Cardiac muscle cell (in vitro differentiated cells and primary cell): ENCODE measurements around the gene RFX2. TPM values are rescaled to one million over a fixed set of nuclear protein-coding genes. Genes with fewer than 3 reads are reported as not detected.

Source experiments
- DNase-seq, 2 donors: peaks; one replicate each; pipeline versions ENCODE4 v3.0.0 to v3.0.0-alpha.2; 2010 to 2017; ENCODE audit warnings: low read depth in 1 of 2, low spot score in 1 of 2
- H3K27ac ChIP-seq: fragments of 200-600 bp; sonication (generic); 2 replicates; pipeline ENCODE4 v1.5.1; 2016
- H3K27me3 ChIP-seq: fragments of 200-600 bp; sonication (generic); 2 replicates; pipeline ENCODE4 v1.6.0; 2016; ENCODE audit warnings: control low read depth
- H3K36me3 ChIP-seq: fragments of 200-600 bp; sonication (generic); 2 replicates; pipeline ENCODE4 v1.5.1; 2016; ENCODE audit warnings: control low read depth
- H3K4me1 ChIP-seq: fragments of 200-600 bp; sonication (generic); 2 replicates; pipeline ENCODE4 v1.8.1; 2017; ENCODE audit warnings: low read depth, mild to moderate bottlenecking, mixed run types
- H3K4me3 ChIP-seq: fragments of 200-600 bp; sonication (generic); 2 replicates; pipeline ENCODE4 v1.5.1; 2016; ENCODE audit warnings: mild to moderate bottlenecking
- H3K9me3 ChIP-seq: fragments of 200-600 bp; sonication (generic); 2 replicates; pipeline ENCODE4 v1.5.1; 2017; ENCODE audit warnings: low read depth, mild to moderate bottlenecking, control low read depth
- polyA plus RNA-seq: library from polyadenylated mRNA; unstranded; fragments of >200 nt; fragmentation: Nextera tagmentation; extraction: Ambion mirVana; gene quantifications from 2 replicates; pipeline ENCODE4 v1.2.1, GENCODE V29; 2016
- total RNA-seq: library from RNA; depleted of rRNA; stranded (reverse); fragments of >200 nt; gene quantifications from 2 replicates; pipeline ENCODE4 v1.2.3, GENCODE V29; 2016
- TF ChIP-seq, protein P1 (sequence below): IDR thresholded peaks from 2 replicates; pipeline ENCODE4 v1.5.1; 2012; ENCODE audit warnings: low read depth, mild to moderate bottlenecking, low read length

Gene RFX2
- total and polyA plus RNA-seq, 2 experiments from 2014 or later = 3.0 to 3.9 TPM

- DNase-seq = no peak
- H3K9me3 ChIP-seq = no peaks in the 10 kb centered on the region
- H3K4me1 ChIP-seq = no peaks in the 10 kb centered on the region
- TF ChIP-seq, protein P1, sequence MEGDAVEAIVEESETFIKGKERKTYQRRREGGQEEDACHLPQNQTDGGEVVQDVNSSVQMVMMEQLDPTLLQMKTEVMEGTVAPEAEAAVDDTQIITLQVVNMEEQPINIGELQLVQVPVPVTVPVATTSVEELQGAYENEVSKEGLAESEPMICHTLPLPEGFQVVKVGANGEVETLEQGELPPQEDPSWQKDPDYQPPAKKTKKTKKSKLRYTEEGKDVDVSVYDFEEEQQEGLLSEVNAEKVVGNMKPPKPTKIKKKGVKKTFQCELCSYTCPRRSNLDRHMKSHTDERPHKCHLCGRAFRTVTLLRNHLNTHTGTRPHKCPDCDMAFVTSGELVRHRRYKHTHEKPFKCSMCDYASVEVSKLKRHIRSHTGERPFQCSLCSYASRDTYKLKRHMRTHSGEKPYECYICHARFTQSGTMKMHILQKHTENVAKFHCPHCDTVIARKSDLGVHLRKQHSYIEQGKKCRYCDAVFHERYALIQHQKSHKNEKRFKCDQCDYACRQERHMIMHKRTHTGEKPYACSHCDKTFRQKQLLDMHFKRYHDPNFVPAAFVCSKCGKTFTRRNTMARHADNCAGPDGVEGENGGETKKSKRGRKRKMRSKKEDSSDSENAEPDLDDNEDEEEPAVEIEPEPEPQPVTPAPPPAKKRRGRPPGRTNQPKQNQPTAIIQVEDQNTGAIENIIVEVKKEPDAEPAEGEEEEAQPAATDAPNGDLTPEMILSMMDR = no peak
- H3K27ac ChIP-seq = no peak overlapping the region
- no peaks in the 10 kb centered on the region for H3K36me3 ChIP-seq
- H3K4me3 ChIP-seq = no peak overlapping the region
- H3K27me3 ChIP-seq = no peaks in the 10 kb centered on the region
Observed at GRCh38 chr19:6119031-6119430, 8.7 kb upstream of the RFX2 start.

DNA sequence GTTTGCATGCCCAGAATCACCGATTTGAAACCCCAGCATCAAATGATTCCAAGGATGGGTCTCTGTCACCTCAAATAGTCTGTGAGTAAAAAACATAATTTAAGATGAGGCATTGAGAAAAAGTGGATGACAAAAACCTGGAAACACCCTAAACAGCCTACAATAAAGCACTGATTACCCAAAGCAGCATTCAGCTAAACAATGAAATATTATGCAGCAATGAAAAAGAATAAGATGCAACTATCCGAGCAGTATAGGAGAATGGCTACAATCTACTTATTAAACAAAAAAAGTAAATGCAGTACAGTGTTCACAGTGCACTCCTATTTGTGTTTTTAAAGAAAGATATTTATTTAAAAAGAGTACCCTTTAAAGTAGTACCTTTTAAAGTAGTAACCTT is 7.7 kb upstream of the RFX2 start:
- Histone ChIP-seq H3K4me1 (no peaks in the 10 kb centered on the region), H3K27me3 (no peaks in the 10 kb centered on the region), H3K27ac (no peak overlapping the region), H3K36me3 (no peaks in the 10 kb centered on the region), H3K9me3 (no peaks in the 10 kb centered on the region), H3K4me3 (no peak overlapping the region)
- DNase-seq = no peak
- TF ChIP-seq, protein P1 = no peak

DNA sequence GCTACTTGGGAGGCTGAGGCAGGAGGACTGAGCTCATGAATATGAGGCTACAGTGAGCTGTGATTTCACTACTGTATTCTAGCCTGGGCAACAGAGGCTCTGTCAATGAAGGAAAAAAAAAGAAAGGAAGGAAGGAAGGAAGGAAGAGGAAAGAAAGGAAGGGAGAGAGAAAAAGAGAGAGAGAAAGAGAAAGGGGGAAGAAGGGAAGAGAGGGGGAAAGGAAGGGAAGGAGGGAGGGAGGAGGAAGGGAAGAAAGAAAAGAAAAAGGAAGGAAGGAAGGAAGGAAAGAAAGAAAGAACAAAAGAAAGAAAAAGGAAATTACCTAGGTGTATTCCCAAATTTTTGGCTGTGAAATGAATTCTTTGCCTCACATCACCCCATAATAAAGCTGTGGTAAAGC is 7.2 kb upstream of the RFX2 start:
- Histone ChIP-seq H3K36me3 (no peaks in the 10 kb centered on the region), H3K4me1 (no peaks in the 10 kb centered on the region), H3K4me3 (no peak overlapping the region), H3K27ac (no peak overlapping the region), H3K27me3 (no peaks in the 10 kb centered on the region), H3K9me3 (no peaks in the 10 kb centered on the region)
- TF ChIP-seq, protein P1 = no peak
- DNase-seq = no peak

DNA sequence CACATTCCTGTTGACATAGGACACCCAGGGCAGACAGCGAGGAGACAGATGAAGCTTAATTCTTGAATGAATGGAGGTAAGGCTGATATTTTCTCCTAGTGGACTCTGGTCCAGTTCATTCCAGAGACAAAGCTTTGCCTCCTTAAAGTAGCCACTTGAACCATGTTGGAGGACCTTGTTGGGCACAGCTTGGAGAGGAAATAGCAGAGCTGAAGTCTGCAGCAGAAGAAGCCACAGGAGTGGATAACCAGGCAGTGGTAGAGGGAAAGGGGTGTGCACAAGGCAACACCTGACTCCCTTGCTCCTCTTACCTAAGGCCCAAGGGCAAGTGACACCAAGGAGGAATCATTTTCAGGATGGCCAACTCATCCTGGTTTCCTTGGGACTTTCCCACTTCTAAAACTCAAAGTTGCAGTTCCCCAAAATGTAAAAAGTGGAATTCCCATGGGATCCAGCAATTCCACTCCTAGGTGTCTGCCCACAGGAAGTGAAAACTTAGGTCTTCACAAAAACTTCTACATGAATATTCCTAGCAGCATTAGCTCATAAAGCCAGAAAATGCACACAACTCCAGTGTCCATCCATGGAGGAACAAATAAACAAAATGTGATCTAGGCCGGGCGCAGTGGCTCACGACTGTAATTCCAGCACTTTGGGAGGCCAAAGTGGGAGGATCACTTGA is 6.6 kb upstream of the RFX2 start:
- H3K4me1 ChIP-seq = no peaks in the 10 kb centered on the region
- H3K9me3 ChIP-seq = no peaks in the 10 kb centered on the region
- DNase-seq = no peak
- TF ChIP-seq, protein P1 = no peak
- no peak overlapping the region for H3K4me3 ChIP-seq
- no peaks in the 10 kb centered on the region for H3K36me3 ChIP-seq
- no peak overlapping the region for H3K27ac ChIP-seq
- no peaks in the 10 kb centered on the region for H3K27me3 ChIP-seq

DNA sequence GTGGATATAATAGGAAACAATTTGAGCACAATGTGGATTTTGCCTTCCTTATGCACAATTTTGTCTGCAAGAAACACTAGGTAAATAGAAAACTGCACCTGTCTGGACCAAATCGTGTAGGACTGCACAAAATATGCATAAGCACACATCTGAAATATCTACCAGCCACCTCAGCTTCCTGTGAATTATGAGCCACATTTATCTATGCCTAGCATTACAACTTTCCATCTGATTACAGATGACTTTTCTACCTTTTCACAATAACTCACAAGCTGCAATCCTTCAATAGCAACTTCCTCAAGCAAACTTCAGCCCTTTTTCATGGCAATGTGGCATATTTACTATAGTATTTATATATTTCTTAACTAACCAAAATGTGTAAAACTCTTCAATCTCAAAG is 5.7 kb upstream of the RFX2 start:
- no peaks in the 10 kb centered on the region for H3K4me1 ChIP-seq
- no peaks in the 10 kb centered on the region for H3K36me3 ChIP-seq
- DNase-seq = no peak
- no peak overlapping the region for H3K4me3 ChIP-seq
- no peak overlapping the region for H3K27ac ChIP-seq
- H3K9me3 ChIP-seq = no peaks in the 10 kb centered on the region
- TF ChIP-seq, protein P1 = no peak
- H3K27me3 ChIP-seq = no peaks in the 10 kb centered on the region
